Esophagus muscularis mucosa (tissue), 4 donors: Measurements from ENCODE around the gene PPP6R2.

Experiments used
- CTCF ChIP-seq, 3 experiments: fragments of 200-600 bp in 2 of 3; fragments of 450-650 bp in 1 of 3; sonication (generic) in 2 of 3; IDR thresholded peaks; one replicate each; pipeline ENCODE4 v1.5.1; 2017 to 2019; ENCODE audit warnings: antibody characterized with exemption in 3 of 3, mild to moderate bottlenecking in 2 of 3, moderate library complexity in 1 of 3
- EP300 ChIP-seq: sonication (generic); formaldehyde crosslinking; IDR thresholded peaks from one replicate; pipeline ENCODE4 v1.6.1; 2017; ENCODE audit warnings: antibody characterized with exemption
- POLR2A ChIP-seq: fragments of 450-650 bp; IDR thresholded peaks from one replicate; pipeline ENCODE4 v1.6.1; 2017; ENCODE audit warnings: antibody characterized with exemption, moderate library complexity, mild to moderate bottlenecking, low read depth

DNA sequence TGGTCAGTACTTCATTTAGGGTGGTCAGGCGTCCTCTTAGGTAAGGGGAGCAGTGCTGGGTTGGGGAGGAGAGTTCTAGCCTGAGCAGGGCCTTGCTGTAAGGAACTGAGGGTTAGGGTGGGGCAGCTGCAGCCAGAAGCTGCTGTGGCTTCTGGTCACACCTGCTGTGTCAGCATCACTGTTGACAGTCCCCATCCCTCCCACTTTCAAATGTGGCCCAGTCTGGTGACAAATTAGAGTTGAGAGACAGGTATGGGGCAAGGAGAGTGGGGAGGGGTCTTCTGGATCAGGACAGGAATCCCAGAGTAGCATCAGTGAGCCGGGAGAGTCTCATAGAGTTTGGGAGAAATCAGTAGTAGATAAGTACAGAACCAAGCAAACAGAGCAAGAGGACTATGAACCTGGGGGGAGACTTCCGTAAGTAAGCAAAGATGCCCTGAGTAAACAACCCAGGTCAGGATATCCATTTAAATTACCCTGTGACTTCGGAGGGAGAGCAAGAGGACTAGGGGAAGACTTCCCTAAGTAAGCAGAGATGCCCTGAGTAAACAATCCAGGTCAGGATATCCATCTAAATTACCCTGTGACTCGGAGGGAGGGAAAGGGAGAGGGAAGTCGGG, 53.7 kb downstream of the PPP6R2 start:
- TF ChIP-seq POLR2A, result no peak
- TF ChIP-seq CTCF (IDR thresholded peaks at IDR 0.05), result no peak
- no peak for TF ChIP-seq EP300
